Spleen (tissue), 11 donors: ENCODE data around the gene EPHB1. TPM values are rescaled to one million over a fixed set of nuclear protein-coding genes. Genes with fewer than 3 reads are reported as not detected.

Experiments used
- DNase-seq: peaks from one replicate; pipeline ENCODE4 v3.0.0-alpha.2; 2020
- H3K27ac ChIP-seq, 8 donors: fragments of 200-600 bp; sonication (generic) in 7 of 8; 1 replicate in 4 of 8; 2 replicates in 4 of 8; pipeline versions ENCODE4 v1.5.0 to v1.8.0; 2016 to 2021; ENCODE audit warnings: inconsistent platforms in 4 of 8, mild to moderate bottlenecking in 4 of 8, moderate library complexity in 1 of 8
- H3K27me3 ChIP-seq, 7 donors: fragments of 200-600 bp; sonication (generic) in 6 of 7; replicated peaks in 1 of 7; 1 replicate in 4 of 7; 2 replicates in 3 of 7; pipeline versions ENCODE4 v1.5.0 to v1.8.0; 2016 to 2021; ENCODE audit warnings: inconsistent platforms in 3 of 7, mild to moderate bottlenecking in 1 of 7
- H3K36me3 ChIP-seq, 6 donors: fragments of 200-600 bp; sonication (generic) in 5 of 6; 1 replicate in 4 of 6; 2 replicates in 2 of 6; pipeline versions ENCODE4 v1.5.0 to v1.8.0; 2016 to 2021; ENCODE audit warnings: inconsistent platforms in 2 of 6
- H3K4me1 ChIP-seq, 6 donors: fragments of 200-600 bp; sonication (generic) in 5 of 6; 1 replicate in 3 of 6; 2 replicates in 3 of 6; pipeline versions ENCODE4 v1.5.0 to v1.8.0; 2016 to 2021; ENCODE audit warnings: inconsistent platforms in 3 of 6
- H3K4me3 ChIP-seq, 8 donors: fragments of 200-600 bp; sonication (generic) in 7 of 8; 1 replicate in 4 of 8; 2 replicates in 4 of 8; pipeline versions ENCODE4 v1.5.0 to v1.8.0; 2016 to 2021; ENCODE audit warnings: inconsistent platforms in 4 of 8, mild to moderate bottlenecking in 4 of 8, moderate library complexity in 2 of 8
- H3K9me3 ChIP-seq, 8 donors: fragments of 200-600 bp; sonication (generic) in 7 of 8; 1 replicate in 4 of 8; 2 replicates in 4 of 8; pipeline versions ENCODE4 v1.5.0 to v1.8.0; 2016 to 2021; ENCODE audit warnings: inconsistent platforms in 4 of 8
- POLR2A ChIP-seq, 3 donors: fragments of 450-650 bp; IDR thresholded peaks; one replicate each; pipeline ENCODE4 v1.5.1; 2017; ENCODE audit warnings: antibody characterized with exemption in 3 of 3, mild to moderate bottlenecking in 1 of 3
- POLR2AphosphoS5 ChIP-seq, 3 donors: sonication (generic); formaldehyde crosslinking; IDR thresholded peaks; one replicate each; pipeline ENCODE4 v1.5.1; 2017; ENCODE audit warnings: antibody characterized with exemption in 3 of 3
- WGBS, 5 donors: extraction: QIAGEN DNeasy Blood & Tissue Kit in 3 of 5; methylation state at CpG; one replicate each; pipeline versions ENCODE4 v1.1.5 to v1.1.7; 2013 to 2018; 5-methylcytosine and 5-hydroxymethylcytosine counted together
- intact Hi-C: fragments of 100-400 bp; cut with DNase I; formaldehyde crosslinking; loops from one replicate; pipeline ENCODE4 v1.15.0; 2023; ENCODE audit warnings: low total_unique reads
- polyA plus RNA-seq, 3 donors: library from polyadenylated mRNA; stranded (reverse); fragments of 200-250 nt; gene quantifications; one replicate each; pipeline ENCODE4 v1.2.1, GENCODE V29; 2013
- total RNA-seq, 7 donors: library from RNA; depleted of rRNA in 3 of 7; stranded (reverse); fragments of >200 nt in 3 of 7; fragmentation: NEBNext Ultra II Directional in 4 of 7; extraction: Animal tissue kit (Norgen Biotek cat#: 25700) in 4 of 7; gene quantifications; one replicate each; pipeline versions ENCODE4 v1.1.0 to v1.2.1, GENCODE V29; 2016 to 2021
- TF ChIP-seq, protein P1 (sequence below), 11 experiments: fragments of 200-600 bp in 7 of 11; fragments of 450-650 bp in 4 of 11; sonication (generic) in 4 of 11; IDR thresholded peaks in 8 of 11; conservative IDR thresholded peaks in 3 of 11; 1 replicate in 7 of 11; 2 replicates in 4 of 11; pipeline versions ENCODE4 v1.4.0 to v1.8.0; 2016 to 2021; ENCODE audit warnings: antibody characterized with exemption in 11 of 11, inconsistent platforms in 4 of 11, mild to moderate bottlenecking in 1 of 11
- donor health status: healthy with polysubstance abuse.
- donor health status: DM: no; HTN: no; CAD: no; lungs with moderate emphysema.
- donor health status: DM: no; HTN: no; CAD: no.
- donor health status: Bipolar disorder and iron deficiency.
- donor health status: healthy.
- donor health status: DM: no; HTN: no; CAD: no.
- donor health status: DM: yes; HTN: yes; CAD: no.

EPHB1 gene
- total and polyA plus RNA-seq, 10 donors, result 0.20 to 14.0 (median 3.0) TPM

GRCh38 chr3:134956844-134957243 is 161.8 kb downstream of the EPHB1 start:
- H3K36me3 ChIP-seq, result peaks cover 0 to 2% (median 0%) of the 10 kb centered on the region in 6 donors
- no peaks in the 10 kb centered on the region for H3K27me3 ChIP-seq
- peaks cover 0 to 1% (median 0%) of the 10 kb centered on the region in 8 donors for H3K9me3 ChIP-seq
- intact Hi-C loops, result no loop called here
- H3K4me3 ChIP-seq, result no peak overlapping the region
- H3K27ac ChIP-seq, result no peak overlapping the region
- TF ChIP-seq, protein P1, sequence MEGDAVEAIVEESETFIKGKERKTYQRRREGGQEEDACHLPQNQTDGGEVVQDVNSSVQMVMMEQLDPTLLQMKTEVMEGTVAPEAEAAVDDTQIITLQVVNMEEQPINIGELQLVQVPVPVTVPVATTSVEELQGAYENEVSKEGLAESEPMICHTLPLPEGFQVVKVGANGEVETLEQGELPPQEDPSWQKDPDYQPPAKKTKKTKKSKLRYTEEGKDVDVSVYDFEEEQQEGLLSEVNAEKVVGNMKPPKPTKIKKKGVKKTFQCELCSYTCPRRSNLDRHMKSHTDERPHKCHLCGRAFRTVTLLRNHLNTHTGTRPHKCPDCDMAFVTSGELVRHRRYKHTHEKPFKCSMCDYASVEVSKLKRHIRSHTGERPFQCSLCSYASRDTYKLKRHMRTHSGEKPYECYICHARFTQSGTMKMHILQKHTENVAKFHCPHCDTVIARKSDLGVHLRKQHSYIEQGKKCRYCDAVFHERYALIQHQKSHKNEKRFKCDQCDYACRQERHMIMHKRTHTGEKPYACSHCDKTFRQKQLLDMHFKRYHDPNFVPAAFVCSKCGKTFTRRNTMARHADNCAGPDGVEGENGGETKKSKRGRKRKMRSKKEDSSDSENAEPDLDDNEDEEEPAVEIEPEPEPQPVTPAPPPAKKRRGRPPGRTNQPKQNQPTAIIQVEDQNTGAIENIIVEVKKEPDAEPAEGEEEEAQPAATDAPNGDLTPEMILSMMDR (IDR thresholded peaks at IDR 0.05 in 8 of 11, conservative IDR thresholded peaks at IDR 0.05 in 3 of 11), result no peak
- TF ChIP-seq POLR2A (IDR thresholded peaks at IDR 0.05) (no peak), POLR2AphosphoS5 (IDR thresholded peaks at IDR 0.05) (no peak)
- no peak for DNase-seq
- H3K4me1 ChIP-seq, result no peaks in the 10 kb centered on the region
- WGBS, 5 donors, result 0 to 87% (median 83%) methylated on average over 1 of the region's 1 CpG

- no peaks in the 10 kb centered on the region for H3K27me3 ChIP-seq
- DNase-seq, result no peak
- H3K27ac ChIP-seq, result no peak overlapping the region
- intact Hi-C loops, result no loop called here
- no peaks in the 10 kb centered on the region for H3K4me1 ChIP-seq
- no peak overlapping the region for H3K4me3 ChIP-seq
- TF ChIP-seq POLR2AphosphoS5 (IDR thresholded peaks at IDR 0.05) (no peak), POLR2A (IDR thresholded peaks at IDR 0.05) (no peak)
- TF ChIP-seq, protein P1 (IDR thresholded peaks at IDR 0.05 in 8 of 11, conservative IDR thresholded peaks at IDR 0.05 in 3 of 11), result no peak
- H3K36me3 ChIP-seq, result no peaks in the 10 kb centered on the region
- no peaks in the 10 kb centered on the region for H3K9me3 ChIP-seq
Observed at GRCh38 chr3:134959516-134959915, 164.5 kb downstream of the EPHB1 start.

DNA sequence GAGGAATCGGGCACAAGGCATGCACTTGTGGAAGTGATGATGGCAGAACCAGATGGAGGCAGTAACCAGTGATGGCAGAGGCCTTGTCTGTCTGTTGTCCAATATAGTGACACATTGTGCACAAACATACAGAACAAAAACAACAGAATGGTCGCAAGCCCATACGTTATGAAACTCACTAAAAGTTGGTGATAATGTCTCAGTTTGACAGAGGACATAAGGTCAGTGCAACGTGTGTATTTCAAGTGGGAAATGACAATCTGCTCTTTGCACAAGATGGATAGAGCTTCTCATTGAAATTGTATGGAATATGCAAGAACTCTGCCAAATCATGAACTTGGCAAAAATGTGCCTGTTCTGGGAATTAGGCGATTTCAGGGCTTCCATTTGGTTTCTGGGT is 169.2 kb downstream of the EPHB1 start:
- DNase-seq, result no peak
- Histone ChIP-seq H3K27ac (no peak overlapping the region), H3K4me3 (no peak overlapping the region), H3K36me3 (no peaks in the 10 kb centered on the region), H3K27me3 (no peaks in the 10 kb centered on the region), H3K4me1 (no peaks in the 10 kb centered on the region), H3K9me3 (no peaks in the 10 kb centered on the region)
- intact Hi-C loops, result no loop called here
- 82 to 88% (median 86%) methylated on average over 5 of the region's 5 CpGs for WGBS, 5 donors
- TF ChIP-seq, protein P1 (IDR thresholded peaks at IDR 0.05 in 8 of 11, conservative IDR thresholded peaks at IDR 0.05 in 3 of 11), result no peak
- TF ChIP-seq POLR2AphosphoS5 (IDR thresholded peaks at IDR 0.05) (no peak), POLR2A (IDR thresholded peaks at IDR 0.05) (no peak)

DNA sequence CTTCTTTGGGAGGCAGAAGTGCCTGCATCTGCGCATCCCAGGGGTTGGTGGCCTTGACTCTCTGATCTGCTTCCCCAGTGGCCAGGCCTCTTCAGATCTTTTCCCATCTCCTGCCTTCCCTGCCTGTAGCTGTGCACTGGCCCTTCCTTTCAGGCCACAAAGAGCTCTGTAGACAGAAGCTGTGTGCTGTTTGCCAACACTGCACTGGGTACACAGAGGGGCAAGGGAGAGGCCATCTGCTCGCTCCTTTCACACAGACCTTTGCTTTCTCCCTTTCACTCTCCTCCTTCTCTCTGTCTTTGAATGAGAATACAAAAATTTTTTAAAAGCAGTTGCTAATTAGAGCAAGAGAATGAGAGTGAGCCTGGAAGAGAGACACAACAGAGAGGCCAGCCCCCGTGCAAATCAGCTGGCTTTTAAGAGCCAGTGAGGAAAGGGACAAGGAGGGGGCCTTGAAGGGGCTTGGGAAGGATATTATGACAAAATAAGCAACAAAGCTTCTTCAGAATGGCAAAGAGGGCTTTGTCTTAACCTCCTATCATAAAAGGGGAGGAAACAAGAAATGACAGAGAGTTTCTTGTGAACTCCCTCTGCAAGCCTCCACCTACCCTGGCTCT is 170.9 kb downstream of the EPHB1 start:
- no peaks in the 10 kb centered on the region for H3K36me3 ChIP-seq
- WGBS, 5 donors, result 74 to 88% (median 81%) methylated on average over 3 of the region's 3 CpGs
- H3K27me3 ChIP-seq, result no peaks in the 10 kb centered on the region
- TF ChIP-seq, protein P1 (IDR thresholded peaks at IDR 0.05 in 8 of 11, conservative IDR thresholded peaks at IDR 0.05 in 3 of 11), result no peak
- TF ChIP-seq POLR2AphosphoS5 (IDR thresholded peaks at IDR 0.05) (no peak), POLR2A (IDR thresholded peaks at IDR 0.05) (no peak)
- no peak for DNase-seq
- intact Hi-C loops, result no loop called here
- no peaks in the 10 kb centered on the region for H3K4me1 ChIP-seq
- no peak overlapping the region for H3K4me3 ChIP-seq
- no peaks in the 10 kb centered on the region for H3K9me3 ChIP-seq
- no peak overlapping the region for H3K27ac ChIP-seq
